BE2C (cell line): Measurements from ENCODE around the gene MRPS30.
A peak's percentile ranks its signal among the peaks of the same experiment; 100 is the strongest.

Experiments used
- DNase-seq: peaks from one replicate; pipeline ENCODE4 v3.0.0-alpha.2; 2020
- H3K27me3 ChIP-seq: fragments of 250-450 bp; sonication (Bioruptor Pico); 2 replicates; pipeline ENCODE4 v1.5.1; 2020; ENCODE audit warnings: mild to moderate bottlenecking
- H3K36me3 ChIP-seq: fragments of 250-450 bp; sonication (Bioruptor Pico); 2 replicates; pipeline ENCODE4 v1.5.1; 2020; ENCODE audit warnings: mild to moderate bottlenecking
- H3K4me1 ChIP-seq: fragments of 250-450 bp; sonication (Bioruptor Pico); 2 replicates; pipeline ENCODE4 v1.5.1; 2020
- H3K4me3 ChIP-seq: 2 replicates; pipeline ENCODE4 v1.5.1; 2011; ENCODE audit warnings: low read depth, low read length
- H3K9me3 ChIP-seq: fragments of 250-450 bp; sonication (Bioruptor Pico); 2 replicates; pipeline ENCODE4 v1.5.1; 2020
- TF ChIP-seq, protein P1 (sequence below): IDR thresholded peaks from 2 replicates; pipeline ENCODE4 v1.5.1; 2012; ENCODE audit warnings: mild to moderate bottlenecking, low read depth, low read length

Gene MRPS30

GRCh38 chr5:44835693-44836092, 26.9 kb downstream of the MRPS30 start:
- H3K9me3 ChIP-seq, result peaks cover 2% of the 10 kb centered on the region; the same call in 1 of the 2 replicates
- H3K4me1 ChIP-seq, result no peaks in the 10 kb centered on the region
- no peak for DNase-seq
- no peaks in the 10 kb centered on the region for H3K36me3 ChIP-seq
- TF ChIP-seq, protein P1, sequence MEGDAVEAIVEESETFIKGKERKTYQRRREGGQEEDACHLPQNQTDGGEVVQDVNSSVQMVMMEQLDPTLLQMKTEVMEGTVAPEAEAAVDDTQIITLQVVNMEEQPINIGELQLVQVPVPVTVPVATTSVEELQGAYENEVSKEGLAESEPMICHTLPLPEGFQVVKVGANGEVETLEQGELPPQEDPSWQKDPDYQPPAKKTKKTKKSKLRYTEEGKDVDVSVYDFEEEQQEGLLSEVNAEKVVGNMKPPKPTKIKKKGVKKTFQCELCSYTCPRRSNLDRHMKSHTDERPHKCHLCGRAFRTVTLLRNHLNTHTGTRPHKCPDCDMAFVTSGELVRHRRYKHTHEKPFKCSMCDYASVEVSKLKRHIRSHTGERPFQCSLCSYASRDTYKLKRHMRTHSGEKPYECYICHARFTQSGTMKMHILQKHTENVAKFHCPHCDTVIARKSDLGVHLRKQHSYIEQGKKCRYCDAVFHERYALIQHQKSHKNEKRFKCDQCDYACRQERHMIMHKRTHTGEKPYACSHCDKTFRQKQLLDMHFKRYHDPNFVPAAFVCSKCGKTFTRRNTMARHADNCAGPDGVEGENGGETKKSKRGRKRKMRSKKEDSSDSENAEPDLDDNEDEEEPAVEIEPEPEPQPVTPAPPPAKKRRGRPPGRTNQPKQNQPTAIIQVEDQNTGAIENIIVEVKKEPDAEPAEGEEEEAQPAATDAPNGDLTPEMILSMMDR, result no peak
- no peaks in the 10 kb centered on the region for H3K27me3 ChIP-seq
- H3K4me3 ChIP-seq, result no peak overlapping the region

GRCh38 chr5:44839018-44839681, 30.4 kb downstream of the MRPS30 start:
- no peak for DNase-seq
- TF ChIP-seq, protein P1, result no peak
- H3K4me3 ChIP-seq, result no peak overlapping the region

GRCh38 chr5:44842496-44843282, 33.9 kb downstream of the MRPS30 start:
- no peak overlapping the region for H3K4me3 ChIP-seq
- TF ChIP-seq, protein P1, result no peak
- DNase-seq, result no peak

More at GRCh38 chr5:44839018-44839681, 30.4 kb downstream of the MRPS30 start:
- no peaks in the 10 kb centered on the region for H3K27me3 ChIP-seq
- H3K4me1 ChIP-seq, result no peaks in the 10 kb centered on the region
- peaks cover 2% of the 10 kb centered on the region; the same call in 1 of the 2 replicates for H3K9me3 ChIP-seq
- H3K36me3 ChIP-seq, result no peaks in the 10 kb centered on the region

GRCh38 chr5:44844744-44845143, 36.0 kb downstream of the MRPS30 start:
- no peaks in the 10 kb centered on the region for H3K27me3 ChIP-seq
- no peaks in the 10 kb centered on the region for H3K36me3 ChIP-seq
- no peak for DNase-seq
- peaks cover 7% of the 10 kb centered on the region for H3K4me1 ChIP-seq
- H3K4me3 ChIP-seq, result no peak overlapping the region
- TF ChIP-seq, protein P1, result no peak
- H3K9me3 ChIP-seq, result no peaks in the 10 kb centered on the region

More at GRCh38 chr5:44842496-44843282, 33.9 kb downstream of the MRPS30 start:
- Histone ChIP-seq H3K4me1 (peaks cover 7% of the 10 kb centered on the region), H3K36me3 (no peaks in the 10 kb centered on the region), H3K9me3 (peaks cover 2% of the 10 kb centered on the region; the same call in 1 of the 2 replicates), H3K27me3 (no peaks in the 10 kb centered on the region)

DNA sequence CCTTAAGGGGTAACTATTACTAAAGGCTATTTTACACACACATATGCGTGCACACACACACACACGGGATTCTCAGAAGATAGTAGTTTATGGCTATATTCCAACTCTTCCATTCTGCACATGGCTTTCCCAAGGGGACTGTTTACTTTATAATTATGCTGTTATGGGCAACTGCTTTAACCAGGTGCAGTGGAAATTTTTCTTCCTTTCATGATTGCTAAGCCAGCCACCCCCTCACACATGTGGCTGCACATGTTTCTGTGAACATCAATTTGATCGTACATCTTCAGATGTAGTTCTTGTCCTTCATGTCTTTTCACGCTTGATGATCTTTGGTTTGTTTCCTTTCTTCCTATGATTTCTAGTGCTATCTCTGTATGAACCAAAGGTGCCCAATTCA, 37.0 kb downstream of the MRPS30 start:
- TF ChIP-seq, protein P1, result no peak

More for the DNA sequence above, 37.0 kb downstream of the MRPS30 start:
- Histone ChIP-seq H3K9me3 (no peaks in the 10 kb centered on the region), H3K27me3 (no peaks in the 10 kb centered on the region), H3K36me3 (no peaks in the 10 kb centered on the region), H3K4me3 (no peak overlapping the region), H3K4me1 (peaks cover 7% of the 10 kb centered on the region)
- DNase-seq, result peak; percentile 62
